Activated T-cell treated with anti-CD3 and anti-CD28 coated beads, Interleukin-2, amount 50 U/mL, for 48 hours (primary cell): ENCODE results near the gene GRK5.
"Not testable (repeated sequence)": the region's sequence is repeated elsewhere in the genome, so short reads cannot be mapped to it uniquely, and the experiment has no call there.

Experiments
- DNase-seq, 2 experiments: peaks; one replicate each; pipeline ENCODE4 v3.0.0-alpha.2; 2020

GRK5 gene

DNA sequence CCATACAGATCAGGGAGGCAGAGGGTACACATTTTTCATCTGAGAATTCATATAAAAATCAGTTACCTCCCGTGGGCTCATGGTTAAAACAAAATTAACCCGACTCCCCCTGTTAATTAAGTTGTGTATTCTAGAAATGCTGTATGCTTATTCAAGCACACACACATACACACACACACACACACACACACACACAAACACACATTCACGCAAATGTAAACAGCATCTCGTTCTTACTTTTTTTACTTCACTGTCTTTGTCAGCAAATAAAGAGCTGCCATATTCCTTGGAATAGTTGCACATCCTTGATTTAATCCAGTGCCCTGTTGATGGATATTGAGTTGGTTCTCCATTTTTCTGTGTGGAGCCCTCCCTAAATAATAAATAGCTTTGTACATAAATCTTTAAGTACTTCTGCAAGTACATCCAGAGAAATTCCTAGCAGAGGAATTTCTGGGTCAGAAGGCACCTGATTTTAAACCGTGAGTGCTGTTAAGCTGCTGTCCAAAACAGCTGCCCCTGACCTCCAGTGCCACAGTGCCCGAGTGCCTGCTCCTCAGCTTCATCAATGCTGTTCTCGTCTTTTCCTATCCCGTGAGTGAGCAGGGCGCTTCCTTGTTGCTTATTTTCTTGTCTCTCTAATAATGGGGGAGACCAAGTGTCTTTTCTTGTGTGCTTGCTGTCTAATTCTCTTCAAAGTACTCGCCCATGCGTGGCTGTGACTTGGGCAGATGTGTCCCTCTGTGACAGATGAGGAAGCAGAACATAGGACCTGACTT is 217.9 kb downstream of the GRK5 start:
- DNase-seq = no peak

DNA sequence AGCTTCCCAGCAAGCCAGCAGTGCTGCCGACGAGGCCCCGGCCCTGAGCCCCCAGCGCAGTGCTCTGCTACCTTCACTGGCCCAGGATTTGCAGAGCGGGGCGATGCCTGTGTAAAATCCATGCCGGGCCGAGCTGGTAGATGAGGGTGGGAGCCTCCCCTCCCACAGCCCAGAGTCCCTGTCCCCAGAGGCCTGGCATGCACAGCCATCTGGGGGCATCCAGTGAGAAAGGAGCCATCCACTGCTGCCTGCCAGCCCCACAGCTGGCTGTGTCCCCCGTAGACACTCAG is 218.5 kb downstream of the GRK5 start:
- no peak for DNase-seq

DNA sequence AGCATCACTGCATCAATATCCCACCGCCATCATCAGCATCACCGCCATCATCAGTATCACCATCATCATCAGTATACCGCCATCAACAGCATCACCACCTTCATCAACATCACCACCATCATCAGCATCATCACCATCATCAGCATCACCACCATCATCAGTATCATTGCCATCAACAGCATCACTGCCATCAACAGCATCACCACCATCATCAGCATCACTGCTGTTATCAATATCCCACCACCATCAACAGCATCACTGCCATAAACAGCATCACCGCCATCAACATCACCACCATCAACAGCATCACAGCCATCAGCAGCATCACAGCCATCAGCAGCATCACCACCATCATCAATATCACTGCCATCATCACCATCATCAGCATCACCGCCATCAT is 219.3 kb downstream of the GRK5 start:
- no peak for DNase-seq

DNA sequence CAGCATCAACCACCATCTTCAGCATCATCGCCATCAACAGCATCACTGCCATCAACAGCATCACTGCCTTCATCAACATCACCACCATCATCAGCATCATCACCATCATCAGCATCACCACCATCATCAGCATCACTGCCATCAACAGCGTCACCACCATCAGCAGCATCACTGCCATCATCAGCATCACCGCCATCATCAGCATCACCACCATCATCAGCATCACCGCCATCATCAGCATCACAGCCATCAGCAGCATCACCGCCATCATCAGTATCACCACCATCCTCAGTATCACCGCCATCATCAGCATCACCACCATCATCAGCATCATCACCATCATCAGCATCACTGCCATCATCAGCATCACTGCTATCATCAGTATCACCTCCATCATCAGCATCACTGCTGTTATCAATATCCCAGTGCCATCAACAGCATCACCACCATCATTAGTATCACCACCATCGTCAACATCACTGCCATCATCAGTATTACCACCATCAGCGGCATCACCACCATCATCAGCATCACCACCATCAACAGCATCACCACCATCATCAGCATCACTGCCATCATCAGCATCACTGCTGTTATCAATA is 220.0 kb downstream of the GRK5 start:
- DNase-seq = no peak

DNA sequence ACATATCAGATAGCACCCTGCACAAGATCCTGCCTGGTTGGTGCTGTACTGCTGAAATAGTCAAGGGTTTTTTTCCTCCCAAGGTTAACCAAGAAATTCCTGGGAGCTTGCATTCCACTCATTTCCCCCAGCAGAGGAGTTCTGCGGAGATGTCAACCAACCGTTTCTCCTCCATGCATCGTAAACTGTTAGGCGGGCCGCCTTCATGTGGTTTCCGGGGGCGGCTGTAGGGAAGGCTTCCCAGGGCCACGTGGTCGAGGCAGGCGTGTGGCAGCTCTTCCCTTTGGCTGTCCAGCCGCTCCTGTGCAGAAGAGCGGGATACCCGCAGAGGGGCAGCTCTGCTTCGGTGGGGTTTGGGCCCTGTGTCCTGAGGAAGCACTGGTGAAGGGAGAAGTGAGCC is 221.4 kb downstream of the GRK5 start:
- DNase-seq = no peak

DNA sequence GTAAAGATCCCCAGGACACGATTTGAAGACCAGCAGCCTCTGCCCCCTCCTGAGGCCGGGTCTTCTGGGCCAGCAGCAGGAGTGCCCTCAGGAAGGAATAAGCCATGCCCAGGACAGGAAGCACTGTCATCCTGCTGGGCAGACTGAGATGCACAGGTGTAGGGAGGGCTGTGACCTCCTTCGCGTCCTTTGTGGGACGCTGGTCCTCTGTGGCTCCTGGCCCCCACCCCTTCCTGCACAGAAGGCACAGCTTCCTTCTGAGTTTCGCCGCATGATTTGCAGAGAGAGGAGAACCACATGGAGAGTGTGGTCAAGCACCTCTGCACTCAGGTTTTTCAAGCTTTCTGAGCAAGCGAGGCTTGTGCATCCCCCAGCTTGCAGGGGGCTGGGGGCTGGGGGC is 222.4 kb downstream of the GRK5 start:
- no peak for DNase-seq

DNA sequence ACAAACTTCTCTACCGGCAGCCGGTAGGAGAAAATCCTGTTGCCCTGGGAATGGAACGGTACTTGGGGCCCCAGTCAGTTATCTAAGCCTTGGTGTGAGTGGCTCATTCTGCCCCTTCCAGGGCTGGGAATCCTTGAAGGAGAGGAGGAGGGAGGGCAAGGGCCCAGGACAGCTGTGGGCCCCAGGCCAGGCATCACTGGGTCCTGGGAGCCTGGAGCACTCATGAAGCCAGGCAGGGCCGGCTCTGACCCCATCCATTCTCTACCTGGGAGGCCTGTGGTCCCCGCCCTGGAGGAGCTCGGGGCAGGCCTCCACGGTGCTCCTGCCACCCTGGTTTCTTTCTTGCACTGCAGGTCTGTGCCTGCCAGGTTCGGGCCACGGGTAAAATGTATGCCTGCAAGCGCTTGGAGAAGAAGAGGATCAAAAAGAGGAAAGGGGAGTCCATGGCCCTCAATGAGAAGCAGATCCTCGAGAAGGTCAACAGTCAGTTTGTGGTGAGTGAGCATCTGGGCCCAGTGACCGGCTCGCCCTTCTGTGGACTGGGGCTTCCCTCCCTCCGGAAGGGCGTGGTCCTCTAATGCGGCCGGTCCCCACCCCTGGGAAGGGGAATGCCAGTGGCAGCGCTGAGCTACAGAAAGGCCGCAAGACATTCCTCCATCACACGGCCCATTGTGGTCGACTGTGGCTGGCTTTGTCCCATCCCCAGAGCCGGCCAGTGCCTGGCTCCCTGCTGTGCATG is 223.8 kb downstream of the GRK5 start:
- no peak for DNase-seq

DNA sequence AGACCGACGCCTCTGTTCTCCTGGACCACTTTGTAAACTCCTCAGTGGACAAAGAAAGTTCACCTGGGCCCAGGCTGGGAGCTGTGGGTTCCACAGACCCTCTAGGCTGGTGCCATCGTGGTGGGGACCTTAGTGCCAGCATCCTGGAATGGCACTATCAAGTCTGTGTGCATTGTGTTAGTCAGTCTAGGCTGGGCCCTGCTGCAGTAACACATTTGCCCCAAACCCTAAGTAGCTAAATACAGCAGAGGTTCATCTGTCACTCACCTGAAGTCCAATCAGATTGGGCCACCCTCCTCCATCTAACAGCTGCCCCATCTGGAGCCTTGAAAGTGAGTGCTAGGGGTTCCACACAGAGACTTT is 224.4 kb downstream of the GRK5 start:
- no peak for DNase-seq

DNA sequence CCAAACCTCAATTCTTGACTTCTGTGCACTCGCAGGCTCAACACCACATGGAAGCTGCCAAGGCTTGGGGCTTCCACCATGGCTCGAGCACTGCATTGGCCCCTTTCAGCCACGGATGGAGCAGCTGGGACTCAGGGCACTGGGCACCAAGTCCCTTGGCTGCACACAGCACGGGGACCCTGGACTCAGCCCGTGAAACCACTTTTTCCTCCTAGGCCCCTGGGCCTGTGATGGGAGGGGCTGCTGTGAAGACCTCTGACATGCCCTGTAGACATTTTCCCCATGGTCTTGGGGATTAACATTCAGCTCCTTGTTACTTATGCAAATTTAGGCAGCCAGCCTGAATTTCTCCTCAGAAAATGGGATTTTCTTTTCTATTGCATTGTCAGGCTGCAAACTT is 227.6 kb downstream of the GRK5 start:
- DNase-seq = not testable (repeated sequence)

DNA sequence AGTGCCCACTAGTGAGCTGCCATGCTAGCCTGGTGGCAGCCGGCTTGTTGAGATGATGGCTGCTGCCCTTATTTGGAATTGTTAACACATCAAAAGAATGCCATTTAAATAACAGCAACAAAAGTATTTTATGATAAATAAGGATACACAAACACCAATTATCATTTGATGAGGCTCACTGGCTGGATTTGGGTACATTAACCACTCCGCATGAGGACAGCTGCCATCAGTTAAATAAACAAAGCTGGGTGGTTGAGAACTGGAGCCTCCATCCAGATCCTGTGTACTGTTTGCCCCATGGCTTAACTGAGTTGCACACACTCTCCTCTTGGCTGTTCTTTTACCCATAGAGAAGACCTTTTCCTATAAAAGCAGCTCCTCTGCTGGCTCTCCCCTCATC is 231.3 kb downstream of the GRK5 start:
- DNase-seq = no peak

DNA sequence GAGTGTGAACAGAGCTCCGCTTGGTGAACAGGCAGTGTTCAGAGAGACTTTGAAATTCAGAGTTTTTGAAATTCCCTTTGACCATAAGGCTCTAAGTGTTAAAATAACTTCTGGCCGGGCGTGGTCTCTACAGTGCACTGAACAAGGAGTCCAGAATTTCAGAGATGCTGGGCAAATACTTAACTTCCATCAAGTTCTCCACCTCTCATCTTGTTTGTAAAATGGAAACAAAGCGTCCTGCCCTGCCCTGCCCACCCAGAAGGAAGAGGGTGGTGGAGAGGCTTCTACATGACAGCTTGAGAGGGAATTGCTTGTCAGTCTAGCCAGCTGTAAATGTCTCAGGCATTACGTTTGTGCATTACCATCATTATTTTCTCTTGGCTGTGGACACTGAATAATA is 232.6 kb downstream of the GRK5 start:
- no peak for DNase-seq

DNA sequence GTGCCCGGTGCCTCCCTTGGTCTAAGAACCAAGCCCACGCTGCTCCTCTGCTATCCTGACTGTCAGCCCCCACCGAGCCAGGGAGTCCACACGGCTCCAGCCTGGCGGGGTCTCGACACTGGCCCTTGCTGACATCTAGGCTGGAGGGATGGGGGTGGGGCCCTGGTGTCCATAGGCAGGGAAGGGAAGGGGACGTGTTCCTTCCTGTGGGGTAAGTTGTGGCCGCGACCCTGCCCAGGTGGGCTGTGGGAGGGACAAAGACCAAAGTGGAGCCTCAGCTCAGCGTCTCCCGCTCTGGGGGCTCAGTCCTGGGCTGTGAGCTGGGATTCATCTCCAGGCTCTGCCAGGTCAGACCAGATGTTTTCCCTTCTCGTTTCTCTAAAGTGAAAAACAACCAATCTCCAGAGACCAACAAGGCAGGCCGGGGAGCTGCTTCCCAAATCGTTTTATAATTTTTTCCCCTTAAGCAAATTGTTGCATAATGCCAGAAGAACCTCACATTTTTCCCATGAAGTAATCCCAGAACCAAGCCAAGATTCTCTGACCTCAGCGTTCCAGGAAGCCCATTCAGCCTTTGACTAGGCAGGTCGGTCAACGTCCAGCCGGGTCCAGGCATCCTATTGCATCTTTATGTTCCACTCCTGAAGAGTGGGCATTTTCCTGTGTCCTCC is 233.9 kb downstream of the GRK5 start:
- no peak for DNase-seq

DNA sequence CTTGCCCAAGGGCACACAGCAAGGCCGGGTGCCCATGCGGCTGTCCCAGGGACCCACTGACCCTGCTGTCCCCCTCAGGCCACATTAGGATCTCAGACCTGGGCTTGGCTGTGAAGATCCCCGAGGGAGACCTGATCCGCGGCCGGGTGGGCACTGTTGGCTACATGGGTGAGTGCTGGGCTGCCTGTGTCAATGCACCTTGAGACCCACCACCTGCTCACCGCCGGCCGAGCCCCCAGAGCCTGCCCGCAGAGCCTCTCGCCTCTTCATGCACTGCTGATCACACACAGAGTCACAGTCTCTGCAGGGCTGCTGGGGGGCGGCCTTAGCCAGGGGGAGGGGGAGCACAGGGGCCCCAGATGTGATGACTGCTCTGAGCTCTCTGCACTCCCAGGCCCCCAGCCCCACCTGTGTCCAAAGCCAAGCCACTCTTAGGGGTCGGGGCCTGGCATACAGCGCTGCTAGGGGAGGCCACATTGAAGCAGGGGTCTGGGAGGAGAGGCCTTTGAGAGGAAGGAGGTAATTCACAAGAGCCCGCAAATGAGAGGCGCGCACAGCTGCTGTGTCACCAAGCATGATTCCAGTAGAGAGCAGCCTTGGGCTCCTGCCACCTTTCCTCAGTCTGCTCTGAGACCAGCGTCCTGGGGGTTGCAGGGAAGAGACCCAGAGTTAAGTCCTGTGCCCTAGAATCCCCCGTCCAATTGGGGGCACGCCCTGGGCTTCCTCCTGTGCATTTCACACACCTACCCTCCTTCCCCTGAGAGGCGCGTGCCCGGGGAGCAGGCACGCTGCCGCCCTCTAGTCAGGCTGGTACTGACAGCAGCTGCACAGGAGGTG is 234.8 kb downstream of the GRK5 start:
- no peak for DNase-seq

DNA sequence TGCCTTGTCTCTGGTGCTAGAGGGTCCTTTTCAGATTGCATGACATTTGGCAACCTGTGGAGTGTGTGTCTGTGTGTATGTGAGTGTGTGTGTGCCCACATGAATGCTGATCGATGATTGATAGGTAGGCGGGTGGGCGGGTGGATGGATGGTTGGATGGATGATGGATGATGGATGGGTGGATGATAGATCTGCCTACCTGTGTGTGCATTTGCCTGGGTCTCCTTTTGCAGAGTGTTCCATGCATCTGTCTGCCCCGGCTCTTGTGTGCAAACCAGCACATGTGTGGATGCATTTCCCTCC is 235.3 kb downstream of the GRK5 start:
- no peak for DNase-seq

DNA sequence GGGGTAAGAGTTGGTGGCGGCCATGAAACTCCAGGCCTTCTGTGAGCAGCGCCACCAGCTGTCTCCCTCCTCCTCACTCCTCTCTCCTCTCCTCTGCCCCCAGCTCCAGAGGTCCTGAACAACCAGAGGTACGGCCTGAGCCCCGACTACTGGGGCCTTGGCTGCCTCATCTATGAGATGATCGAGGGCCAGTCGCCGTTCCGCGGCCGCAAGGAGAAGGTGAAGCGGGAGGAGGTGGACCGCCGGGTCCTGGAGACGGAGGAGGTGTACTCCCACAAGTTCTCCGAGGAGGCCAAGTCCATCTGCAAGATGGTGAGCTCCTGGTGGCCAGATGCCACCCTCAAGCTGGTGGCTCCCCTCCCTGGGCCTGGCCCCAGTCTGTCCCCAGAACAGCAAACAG is 236.1 kb downstream of the GRK5 start:
- DNase-seq = no peak

DNA sequence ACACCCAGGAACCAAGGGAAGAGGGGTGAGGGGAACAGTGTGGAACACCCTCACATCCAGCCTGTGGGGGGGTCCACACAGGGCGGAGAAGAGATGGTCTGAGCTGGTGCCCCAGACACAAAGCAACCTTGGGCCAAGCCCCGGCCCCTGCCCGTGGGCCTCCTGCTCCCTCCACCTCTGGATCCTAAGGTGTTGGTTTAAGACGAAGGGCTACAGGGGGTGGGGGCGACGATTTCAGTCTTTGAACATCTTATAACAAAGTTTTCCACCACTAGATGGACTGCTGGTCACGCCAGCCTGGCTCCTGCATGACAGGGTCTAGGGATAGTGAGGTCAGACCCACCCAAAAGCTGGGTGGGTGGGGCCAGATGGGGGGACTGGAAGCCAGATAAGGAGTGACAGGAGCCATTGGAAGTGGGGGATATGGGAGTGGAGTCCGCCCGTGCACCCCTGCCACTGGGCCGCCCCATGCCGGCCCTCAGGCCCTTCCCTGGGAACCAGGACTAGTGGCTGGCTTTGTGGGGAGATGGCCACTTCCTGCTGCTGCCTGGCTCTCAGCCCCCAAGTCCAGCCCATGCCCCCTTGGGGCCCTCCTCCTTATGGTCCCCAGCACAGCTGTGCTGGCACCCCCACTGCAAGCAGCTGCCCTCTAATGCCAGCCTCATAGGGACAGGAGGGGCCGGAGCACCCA is 236.7 kb downstream of the GRK5 start:
- DNase-seq = no peak

DNA sequence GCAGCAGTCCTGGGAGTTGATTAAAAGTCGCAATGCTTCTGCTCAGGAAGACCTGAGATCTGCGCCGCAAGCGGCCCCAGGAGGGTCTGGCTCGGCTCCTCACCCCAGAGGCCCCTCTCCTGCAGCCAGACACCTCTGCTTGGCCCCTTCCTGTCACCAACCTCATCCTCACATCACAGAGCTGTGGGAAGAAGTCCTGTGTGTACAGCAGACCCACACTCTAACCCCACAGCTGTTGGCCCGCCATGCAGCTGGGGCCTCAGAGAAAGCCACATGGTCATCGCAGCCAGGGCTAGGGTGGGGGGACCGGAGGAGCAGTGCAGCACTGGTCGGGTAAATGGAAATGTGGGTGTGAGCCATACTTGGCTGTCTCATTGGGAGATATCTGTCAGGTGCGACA is 237.5 kb downstream of the GRK5 start:
- no peak for DNase-seq

DNA sequence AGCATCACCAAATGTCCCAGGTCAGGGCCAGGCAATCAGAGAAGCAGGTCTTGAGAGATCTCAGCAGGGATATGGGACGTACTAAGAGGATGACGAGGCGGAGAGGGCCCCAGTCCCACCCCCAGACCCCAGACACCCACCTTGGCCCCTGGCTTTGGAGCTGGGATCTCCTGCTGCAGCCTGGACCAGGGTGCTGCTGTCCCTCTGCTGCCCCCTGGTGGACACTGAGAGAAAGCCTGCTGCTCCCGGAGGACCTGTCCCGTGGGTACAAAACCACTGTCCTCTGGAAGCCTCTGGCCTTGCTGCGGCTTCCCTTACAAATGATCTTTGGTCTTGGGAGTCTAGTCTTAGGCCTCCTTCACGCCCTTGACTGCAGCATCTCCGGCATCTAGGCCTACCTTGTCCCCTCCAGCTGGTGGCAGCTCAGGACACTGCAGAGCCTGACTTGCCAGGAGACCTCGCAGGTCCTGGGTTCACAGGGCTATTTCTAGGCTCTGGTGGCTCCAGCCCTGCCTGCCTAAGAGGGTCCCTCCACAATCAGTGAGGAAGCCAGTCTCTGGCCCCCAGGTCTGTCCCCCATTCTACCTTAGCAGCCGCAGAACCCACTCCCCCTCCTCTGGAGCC is 238.1 kb downstream of the GRK5 start:
- DNase-seq = peak; percentile 89

DNA sequence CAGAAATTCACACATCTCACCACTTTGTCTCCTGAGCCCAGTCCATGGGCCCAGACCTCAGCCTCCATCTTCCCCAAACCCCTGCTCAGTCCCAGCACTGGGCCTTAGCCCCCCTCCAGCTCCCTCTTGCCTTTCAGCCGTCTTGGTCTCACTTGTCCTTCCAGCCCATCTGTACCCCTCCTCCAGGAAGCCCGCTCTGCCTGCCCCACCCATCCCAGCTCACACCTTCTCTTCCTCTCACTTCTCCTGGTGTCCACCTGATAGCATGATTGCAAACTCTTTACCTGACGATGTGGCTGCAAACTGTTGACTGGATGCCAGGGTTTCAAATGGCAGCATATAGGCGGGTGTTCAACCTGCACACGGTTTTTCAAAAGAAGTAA is 238.6 kb downstream of the GRK5 start:
- DNase-seq = no peak

DNA sequence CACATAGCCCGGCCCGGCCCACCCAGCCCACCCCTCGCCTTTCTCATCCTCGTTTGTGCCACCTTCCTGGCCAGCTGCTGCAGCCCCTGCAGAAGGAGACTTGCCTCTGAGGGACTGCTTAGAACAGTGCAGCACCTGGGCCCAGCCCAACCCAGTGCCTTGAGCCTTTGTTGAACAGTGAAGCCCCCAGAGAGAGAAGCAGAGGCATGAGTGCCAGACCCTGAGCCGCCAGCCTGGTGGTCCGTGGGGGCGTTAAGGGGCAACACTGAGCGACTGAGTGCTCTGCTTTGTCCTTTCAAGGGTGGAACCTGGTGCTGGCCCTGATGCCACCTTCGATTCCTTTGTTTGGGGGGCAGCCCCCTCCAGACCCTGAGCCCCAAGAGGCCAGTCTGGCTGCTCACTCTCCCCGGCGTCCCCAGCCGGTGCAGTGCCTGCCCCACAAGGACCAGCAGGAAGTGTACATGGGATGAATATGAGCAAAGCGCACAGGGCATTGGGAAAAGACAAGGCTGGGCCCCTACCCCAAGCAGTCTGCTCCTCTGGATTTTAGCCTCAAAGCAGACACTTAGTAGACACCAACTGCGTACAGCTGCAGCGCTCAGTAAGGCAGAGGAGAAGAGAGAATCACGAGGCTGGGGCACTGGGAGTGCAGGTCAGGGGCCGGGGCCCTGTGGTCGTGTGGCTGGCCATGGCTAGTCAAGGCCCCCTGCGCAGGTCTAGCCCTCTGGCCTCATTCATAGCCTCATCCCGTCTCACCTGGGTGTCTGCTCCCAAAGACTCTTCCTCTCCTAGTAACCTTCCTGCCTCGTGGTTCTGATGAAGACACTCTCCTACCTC is 239.3 kb downstream of the GRK5 start:
- no peak for DNase-seq

DNA sequence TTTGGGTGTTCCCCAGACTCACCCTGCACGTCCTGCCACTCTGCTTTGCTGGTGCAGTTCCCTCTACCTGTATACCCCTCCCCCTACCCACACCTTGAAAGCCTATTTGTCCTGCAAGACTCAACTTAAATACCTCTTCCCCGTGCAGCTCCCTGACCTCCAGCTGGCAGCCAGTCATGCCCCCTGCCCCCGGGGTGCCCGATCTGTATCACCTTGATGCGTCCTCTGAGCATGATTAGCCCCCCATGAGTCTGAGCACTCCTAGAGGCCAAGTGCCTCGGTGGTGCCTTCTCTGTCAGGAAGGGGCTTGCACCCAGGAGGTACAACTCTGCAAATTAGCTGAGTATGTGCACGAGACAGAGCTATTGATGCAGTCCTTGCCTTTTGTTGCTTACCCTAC is 240.1 kb downstream of the GRK5 start:
- DNase-seq = no peak
